Sciatic nerve (tissue), 2 donors: ENCODE data around the gene WHRN. TPM values are rescaled to one million over a fixed set of nuclear protein-coding genes. Genes with fewer than 3 reads are reported as not detected.
A peak's percentile ranks its signal among the peaks of the same experiment; 100 is the strongest.

ENCODE experiments used
- ATAC-seq: fragments of 200-7000 bp; cut with Tn5 transposase; one replicate; pipeline ENCODE4 v1.9.1; 2020; ENCODE audit warnings: mild to moderate bottlenecking, moderate library complexity
- DNase-seq: peaks from one replicate; pipeline ENCODE4 v3.0.0-alpha.2; 2020; ENCODE audit warnings: low spot score
- intact Hi-C: fragments of 100-400 bp; cut with DNase I; formaldehyde crosslinking; loops from one replicate; pipeline ENCODE4 v1.14.2; 2022
- total RNA-seq: library from RNA; stranded (reverse); fragmentation: NEBNext Ultra II Directional; extraction: Animal tissue kit (Norgen Biotek cat#: 25700); gene quantifications from one replicate; pipeline ENCODE4 v1.2.1, GENCODE V29; 2021
- donor health status: DM: no; HTN: no; CAD: no.
- donor health status: DM: no; HTN: no; CAD: no.

Gene WHRN
- total RNA-seq, 1 donor from 2014 or later, result 5.3 TPM

- intact Hi-C loops, result no loop called here
- no peak for DNase-seq
- ATAC-seq, result peak; percentile 81
Measured at GRCh38 chr9:114364134-114365041, 140.9 kb downstream of the WHRN start.

- DNase-seq, result no peak
- intact Hi-C loops, result no loop called here
- ATAC-seq, result no peak
Measured at GRCh38 chr9:114363424-114363823, 141.8 kb downstream of the WHRN start.

GRCh38 chr9:114362394-114362793, 142.9 kb downstream of the WHRN start:
- no peak for DNase-seq
- no peak for ATAC-seq
- intact Hi-C loops, result no loop called here

GRCh38 chr9:114361542-114361941, 143.7 kb downstream of the WHRN start:
- intact Hi-C loops, result no loop called here
- no peak for DNase-seq

GRCh38 chr9:114359801-114360200, 145.5 kb downstream of the WHRN start:
- no peak for ATAC-seq

More at GRCh38 chr9:114361542-114361941, 143.7 kb downstream of the WHRN start:
- ATAC-seq, result no peak

GRCh38 chr9:114357911-114358328, 147.4 kb downstream of the WHRN start:
- ATAC-seq (no peak), DNase-seq (no peak)
- intact Hi-C loops, result no loop called here

More at GRCh38 chr9:114359801-114360200, 145.5 kb downstream of the WHRN start:
- no peak for DNase-seq
- intact Hi-C loops, result no loop called here

- no peak for DNase-seq
- intact Hi-C loops, result no loop called here
- ATAC-seq, result no peak
Measured at GRCh38 chr9:114357360-114357759, 147.9 kb downstream of the WHRN start.

- DNase-seq (no peak), ATAC-seq (peak; percentile 40)
- intact Hi-C loops, result no loop called here
Measured at GRCh38 chr9:114356792-114357191, 148.5 kb downstream of the WHRN start.

- no peak for DNase-seq
- intact Hi-C loops, result no loop called here
Measured at GRCh38 chr9:114355821-114356220, 149.5 kb downstream of the WHRN start.

More at GRCh38 chr9:114355821-114356220, 149.5 kb downstream of the WHRN start:
- no peak for ATAC-seq

Other genes with a start within 250 kb of the WHRN start
- 0.76 TPM for gene ORM1, start 182.4 kb downstream of the WHRN start, total RNA-seq
- not detected for gene ORM2, start 175.6 kb downstream of the WHRN start, total RNA-seq
- 29.0 TPM for gene AKNA, start 117.5 kb downstream of the WHRN start, total RNA-seq
- 61.7 TPM for gene ATP6V1G1, start 82.3 kb upstream of the WHRN start, total RNA-seq
- gene TMEM268, start 105.8 kb upstream of the WHRN start, total RNA-seq, result 7.4 TPM
- not detected for gene TEX53, start 152.3 kb upstream of the WHRN start, total RNA-seq
- not detected for gene TEX48, start 176.7 kb upstream of the WHRN start, total RNA-seq